ENCODE results near the gene PZP.

The PZP gene

GRCh38 chr12:9103050-9103849, 104.9 kb downstream of the PZP start:
- DNase-seq (ENCODE audit: low spot score), result no peak

GRCh38 chr12:9101018-9101687, 107.0 kb downstream of the PZP start:
- DNase-seq (ENCODE audit: low spot score), result no peak

- no peak for DNase-seq (ENCODE audit: low spot score)
Measured at GRCh38 chr12:9099552-9100190, 108.5 kb downstream of the PZP start.

Data from AG08396 (cell line).